Keratinocyte (primary cell): ENCODE data around the gene FBXL17.

ENCODE experiments used
- EZH2 ChIP-seq: IDR thresholded peaks from one replicate; pipeline ENCODE4 v1.6.1; 2012; ENCODE audit warnings: inconsistent platforms, mild to moderate bottlenecking, low read length, moderate library complexity
- TF ChIP-seq, protein P1 (sequence below), 3 experiments: IDR thresholded peaks in 1 of 3; conservative IDR thresholded peaks in 1 of 3; optimal IDR thresholded peaks in 1 of 3; 2 replicates in 2 of 3; 3 replicates in 1 of 3; pipeline versions ENCODE3 to v1.5.1; 2011; ENCODE audit warnings: low read length in 3 of 3, mild to moderate bottlenecking in 3 of 3, moderate library complexity in 2 of 3, control low read depth in 1 of 3, inconsistent platforms in 1 of 3; ENCODE audit not compliant: insufficient read depth in 2 of 3; ENCODE audit errors: extremely low read depth in 1 of 3

DNA sequence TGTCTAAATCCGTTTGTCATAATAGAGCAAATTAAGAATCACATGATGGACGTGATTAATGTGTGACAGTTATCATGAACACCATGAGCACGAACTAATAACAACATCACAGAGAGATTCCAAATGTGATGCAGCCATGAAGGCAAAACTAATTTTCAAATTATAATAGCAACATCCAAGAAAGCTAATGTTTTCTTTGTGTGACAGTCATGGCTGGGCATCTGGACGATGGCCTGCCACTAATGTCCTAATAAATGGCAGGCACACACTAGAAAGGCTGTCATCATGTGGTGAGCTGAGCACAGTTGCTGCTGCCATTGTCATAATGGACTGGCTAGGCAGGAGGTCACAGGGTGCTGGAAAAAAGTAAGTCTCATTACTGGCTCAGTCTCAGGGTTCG, 431.1 kb downstream of the FBXL17 start:
- TF ChIP-seq, protein P1, sequence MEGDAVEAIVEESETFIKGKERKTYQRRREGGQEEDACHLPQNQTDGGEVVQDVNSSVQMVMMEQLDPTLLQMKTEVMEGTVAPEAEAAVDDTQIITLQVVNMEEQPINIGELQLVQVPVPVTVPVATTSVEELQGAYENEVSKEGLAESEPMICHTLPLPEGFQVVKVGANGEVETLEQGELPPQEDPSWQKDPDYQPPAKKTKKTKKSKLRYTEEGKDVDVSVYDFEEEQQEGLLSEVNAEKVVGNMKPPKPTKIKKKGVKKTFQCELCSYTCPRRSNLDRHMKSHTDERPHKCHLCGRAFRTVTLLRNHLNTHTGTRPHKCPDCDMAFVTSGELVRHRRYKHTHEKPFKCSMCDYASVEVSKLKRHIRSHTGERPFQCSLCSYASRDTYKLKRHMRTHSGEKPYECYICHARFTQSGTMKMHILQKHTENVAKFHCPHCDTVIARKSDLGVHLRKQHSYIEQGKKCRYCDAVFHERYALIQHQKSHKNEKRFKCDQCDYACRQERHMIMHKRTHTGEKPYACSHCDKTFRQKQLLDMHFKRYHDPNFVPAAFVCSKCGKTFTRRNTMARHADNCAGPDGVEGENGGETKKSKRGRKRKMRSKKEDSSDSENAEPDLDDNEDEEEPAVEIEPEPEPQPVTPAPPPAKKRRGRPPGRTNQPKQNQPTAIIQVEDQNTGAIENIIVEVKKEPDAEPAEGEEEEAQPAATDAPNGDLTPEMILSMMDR (optimal IDR thresholded peaks at IDR 0.05 in 1 of 3, IDR thresholded peaks at IDR 0.05 in 1 of 3, conservative IDR thresholded peaks at IDR 0.05 in 1 of 3; ENCODE audit: extremely low read depth in 1 of 3, insufficient read depth in 2 of 3, low read length in 3 of 3) = no peak
- no peak for TF ChIP-seq EZH2
